ENCODE data around the gene CALN1. TPM values are rescaled to one million over a fixed set of nuclear protein-coding genes. Genes with fewer than 3 reads are reported as not detected.
"Not testable (repeated sequence)": the region's sequence is repeated elsewhere in the genome, so short reads cannot be mapped to it uniquely, and the experiment has no call there.

Gene CALN1
- polyA plus RNA-seq, 3 donors, result under 0.01 TPM; not detected in 2

DNA sequence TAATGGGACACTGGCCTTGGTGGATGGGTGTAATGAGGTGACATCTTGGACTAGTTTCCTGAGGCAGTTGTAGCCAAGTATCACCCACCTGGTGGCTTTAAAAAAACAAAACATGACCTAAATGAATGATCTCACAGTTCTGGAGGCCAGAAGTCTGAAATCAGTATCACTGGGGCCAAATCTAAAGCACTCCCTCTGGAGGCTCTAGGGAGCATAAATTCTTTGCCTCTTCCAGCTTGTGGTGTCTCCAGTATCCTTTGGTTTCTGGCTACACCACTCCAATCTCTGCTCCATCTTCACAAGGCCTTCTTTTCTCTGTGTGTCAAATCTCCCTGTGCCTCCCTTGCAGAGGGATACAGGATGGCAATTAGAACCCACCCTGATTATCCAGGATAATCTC is 342.9 kb downstream of the CALN1 start:
- Histone ChIP-seq H3K4me2 (replicated peaks; ENCODE audit: extremely low read depth, low read length, poor library complexity, severe bottlenecking) (no peak overlapping the region), H3K27me3 (ENCODE audit: control insufficient read depth in 2 of 2, insufficient read depth in 2 of 2, low read length in 2 of 2) (no peaks in the 10 kb centered on the region), H3K9me3 (replicated peaks in 1 of 2; ENCODE audit: control insufficient read depth in 1 of 2, insufficient read depth in 1 of 2, low read length in 2 of 2) (peaks cover 4 to 6% of the 10 kb centered on the region in 2 donors), H3K27ac (ENCODE audit: low read depth in 1 of 2, low read length in 2 of 2) (no peak overlapping the region), H3K4me1 (ENCODE audit: control insufficient read depth in 1 of 2, insufficient read depth in 2 of 2, low read length in 2 of 2) (no peaks in the 10 kb centered on the region), H3K9ac (ENCODE audit: insufficient read depth, low read length, poor library complexity, severe bottlenecking) (no peak overlapping the region), H2AFZ (ENCODE audit: insufficient read depth, low read depth, low read length, poor library complexity, severe bottlenecking) (no peak overlapping the region), H3K4me3 (replicated peaks in 1 of 3; ENCODE audit: low read depth in 2 of 3, low read length in 3 of 3) (no peak overlapping the region), H3K36me3 (replicated peaks in 1 of 2; ENCODE audit: control insufficient read depth in 1 of 2, insufficient read depth in 2 of 2, low read length in 2 of 2) (no peaks in the 10 kb centered on the region), H4K20me1 (ENCODE audit: insufficient read depth, low read length) (no peaks in the 10 kb centered on the region), H3K79me2 (ENCODE audit: insufficient read depth, low read length) (no peaks in the 10 kb centered on the region)
- Mint-ChIP-seq H3K9me3 (peaks cover 7 to 17% (median 14%) of the 10 kb centered on the region in 7 donors), H3K4me3 (no peak overlapping the region), H3K27me3 (ENCODE audit: low read depth in 3 of 3) (peaks cover 0 to 2% (median 0%) of the 10 kb centered on the region in 3 donors), H3K27ac (no peak overlapping the region), H3K4me1 (peaks cover 7% of the 10 kb centered on the region), H3K36me3 (no peaks in the 10 kb centered on the region)
- intact Hi-C loops (cut with micrococcal nuclease), result no loop called here
- DNase-seq, result no peak
- TF ChIP-seq, protein P1, sequence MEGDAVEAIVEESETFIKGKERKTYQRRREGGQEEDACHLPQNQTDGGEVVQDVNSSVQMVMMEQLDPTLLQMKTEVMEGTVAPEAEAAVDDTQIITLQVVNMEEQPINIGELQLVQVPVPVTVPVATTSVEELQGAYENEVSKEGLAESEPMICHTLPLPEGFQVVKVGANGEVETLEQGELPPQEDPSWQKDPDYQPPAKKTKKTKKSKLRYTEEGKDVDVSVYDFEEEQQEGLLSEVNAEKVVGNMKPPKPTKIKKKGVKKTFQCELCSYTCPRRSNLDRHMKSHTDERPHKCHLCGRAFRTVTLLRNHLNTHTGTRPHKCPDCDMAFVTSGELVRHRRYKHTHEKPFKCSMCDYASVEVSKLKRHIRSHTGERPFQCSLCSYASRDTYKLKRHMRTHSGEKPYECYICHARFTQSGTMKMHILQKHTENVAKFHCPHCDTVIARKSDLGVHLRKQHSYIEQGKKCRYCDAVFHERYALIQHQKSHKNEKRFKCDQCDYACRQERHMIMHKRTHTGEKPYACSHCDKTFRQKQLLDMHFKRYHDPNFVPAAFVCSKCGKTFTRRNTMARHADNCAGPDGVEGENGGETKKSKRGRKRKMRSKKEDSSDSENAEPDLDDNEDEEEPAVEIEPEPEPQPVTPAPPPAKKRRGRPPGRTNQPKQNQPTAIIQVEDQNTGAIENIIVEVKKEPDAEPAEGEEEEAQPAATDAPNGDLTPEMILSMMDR (IDR thresholded peaks at IDR 0.05), result no peak

DNA sequence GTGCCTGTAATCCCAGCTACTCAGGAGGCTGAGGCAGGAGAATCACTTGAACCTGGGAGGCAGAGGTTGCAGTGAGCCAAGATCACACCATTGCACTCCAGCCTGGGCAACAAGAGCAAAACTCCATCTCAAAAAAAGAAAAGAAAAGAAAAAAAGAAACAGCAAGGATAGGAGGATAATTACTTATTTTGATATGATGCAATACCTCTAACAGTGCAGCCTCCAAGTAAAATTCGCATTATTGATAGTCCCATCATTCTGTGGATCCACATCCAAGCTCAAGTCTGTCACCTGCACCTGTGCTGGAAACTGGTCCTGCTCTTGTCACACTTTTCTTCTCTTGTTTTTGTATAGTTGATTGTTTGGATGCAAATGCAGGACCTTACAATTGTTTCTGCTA is 346.4 kb downstream of the CALN1 start:
- H3K9ac ChIP-seq (ENCODE audit: insufficient read depth, low read length, poor library complexity, severe bottlenecking); H3K4me2 ChIP-seq (replicated peaks; ENCODE audit: extremely low read depth, low read length, poor library complexity, severe bottlenecking); H2AFZ ChIP-seq (ENCODE audit: insufficient read depth, low read depth, low read length, poor library complexity, severe bottlenecking); intact Hi-C loops (cut with micrococcal nuclease); DNase-seq; H3K27me3 ChIP-seq (ENCODE audit: control insufficient read depth in 2 of 2, insufficient read depth in 2 of 2, low read length in 2 of 2); H3K4me1 Mint-ChIP-seq; H3K4me3 ChIP-seq (replicated peaks in 1 of 3; ENCODE audit: low read depth in 2 of 3, low read length in 3 of 3); H4K20me1 ChIP-seq (ENCODE audit: insufficient read depth, low read length); H3K9me3 Mint-ChIP-seq; H3K36me3 Mint-ChIP-seq; H3K4me3 Mint-ChIP-seq; H3K79me2 ChIP-seq (ENCODE audit: insufficient read depth, low read length); H3K27me3 Mint-ChIP-seq (ENCODE audit: low read depth in 3 of 3); H3K36me3 ChIP-seq (replicated peaks in 1 of 2; ENCODE audit: control insufficient read depth in 1 of 2, insufficient read depth in 2 of 2, low read length in 2 of 2); H3K9me3 ChIP-seq (replicated peaks in 1 of 2; ENCODE audit: control insufficient read depth in 1 of 2, insufficient read depth in 1 of 2, low read length in 2 of 2); H3K27ac ChIP-seq (ENCODE audit: low read depth in 1 of 2, low read length in 2 of 2); H3K27ac Mint-ChIP-seq; H3K4me1 ChIP-seq (ENCODE audit: control insufficient read depth in 1 of 2, insufficient read depth in 2 of 2, low read length in 2 of 2): not testable (repeated sequence)
- 100% methylated on average over 1 of the region's 1 CpG for WGBS (ENCODE audit: insufficient coverage)

Data from CD14-positive monocyte (primary cell).